PFSK-1 (cell line): ENCODE measurements around the gene MBD3L5.

Experiments used
- FOXP2 ChIP-seq: optimal IDR thresholded peaks from 2 replicates; pipeline ENCODE3; 2011; ENCODE audit warnings: borderline replicate concordance, control low read depth, inconsistent platforms; ENCODE audit not compliant: insufficient read depth; ENCODE audit errors: extremely low read length, extremely low read depth
- POLR2AphosphoS5 ChIP-seq: IDR thresholded peaks from 2 replicates; pipeline ENCODE4 v1.6.1; 2012; ENCODE audit warnings: low read depth, mild to moderate bottlenecking, control low read depth, low read length, moderate library complexity
- REST ChIP-seq, 2 experiments: IDR thresholded peaks; 2 replicates each; pipeline versions ENCODE4 v1.6.1 to v1.8.0; 2011 to 2012; ENCODE audit warnings: low read depth in 2 of 2, low read length in 2 of 2, control low read depth in 1 of 2, inconsistent platforms in 1 of 2, mild to moderate bottlenecking in 1 of 2, moderate library complexity in 1 of 2; ENCODE audit not compliant: insufficient read depth in 1 of 2
- SIN3A ChIP-seq: IDR thresholded peaks from 2 replicates; pipeline ENCODE4 v1.6.1; 2012; ENCODE audit warnings: mild to moderate bottlenecking, low read length, moderate library complexity, borderline replicate concordance; ENCODE audit not compliant: insufficient read depth
- TAF1 ChIP-seq: IDR thresholded peaks from 2 replicates; pipeline ENCODE4 v1.6.1; 2012; ENCODE audit warnings: low read length, control low read depth, borderline replicate concordance; ENCODE audit not compliant: insufficient read depth

Gene MBD3L5

GRCh38 chr19:7004313-7004931, 26.0 kb upstream of the MBD3L5 start:
- TF ChIP-seq TAF1 (no peak), SIN3A (no peak), REST (IDR thresholded peaks at IDR 0.05; ENCODE audit: insufficient read depth in 1 of 2, low read depth in 2 of 2, low read length in 2 of 2) (no peak), FOXP2 (no peak), POLR2AphosphoS5 (no peak)

GRCh38 chr19:7006135-7006704, 24.2 kb upstream of the MBD3L5 start:
- no peak for TF ChIP-seq REST (IDR thresholded peaks at IDR 0.05; ENCODE audit: insufficient read depth in 1 of 2, low read depth in 2 of 2, low read length in 2 of 2)
- no peak for TF ChIP-seq FOXP2
- no peak for TF ChIP-seq SIN3A
- TF ChIP-seq TAF1: no peak

- no peak for TF ChIP-seq FOXP2
- TF ChIP-seq REST (IDR thresholded peaks at IDR 0.05; ENCODE audit: insufficient read depth in 1 of 2, low read depth in 2 of 2, low read length in 2 of 2): no peak
- TF ChIP-seq SIN3A: no peak
- no peak for TF ChIP-seq TAF1
Observed at GRCh38 chr19:7007859-7008258, 22.5 kb upstream of the MBD3L5 start.

GRCh38 chr19:7010722-7011593, 19.4 kb upstream of the MBD3L5 start:
- TF ChIP-seq SIN3A: no peak
- TF ChIP-seq POLR2AphosphoS5: no peak
- no peak for TF ChIP-seq REST (IDR thresholded peaks at IDR 0.05; ENCODE audit: insufficient read depth in 1 of 2, low read depth in 2 of 2, low read length in 2 of 2)
- TF ChIP-seq FOXP2: no peak
- TF ChIP-seq TAF1: no peak
